Epithelial cell of proximal tubule (primary cell): Measurements from ENCODE around the gene HOTAIR. TPM values are rescaled to one million over a fixed set of nuclear protein-coding genes. Genes with fewer than 3 reads are reported as not detected.

ENCODE experiments used
- DNase-seq: peaks from one replicate; pipeline ENCODE4 v3.0.0-alpha.2; 2011; ENCODE audit warnings: low read depth
- H3K4me3 ChIP-seq: 2 replicates; pipeline ENCODE4 v1.5.1; 2011; ENCODE audit warnings: low read depth, mild to moderate bottlenecking, low read length
- CTCF ChIP-seq: conservative IDR thresholded peaks from 2 replicates; pipeline ENCODE4 v1.5.1; 2012; ENCODE audit warnings: low read depth, mild to moderate bottlenecking, low read length
- total RNA-seq: library from RNA; depleted of rRNA; stranded (reverse); fragments of >200 nt; gene quantifications from 2 replicates; pipeline ENCODE4 v1.2.3, GENCODE V29; 2015

The HOTAIR gene
- total RNA-seq, 1 donor from 2014 or later: not detected

- no peak for TF ChIP-seq CTCF
- DNase-seq: no peak
- H3K4me3 ChIP-seq: peak overlapping the region; percentile 61
Observed at GRCh38 chr12:54010972-54011664, 36.4 kb upstream of the HOTAIR start.

GRCh38 chr12:54010053-54010971 is 35.6 kb upstream of the HOTAIR start:
- no peak for DNase-seq
- peak overlapping the region; percentile 61 for H3K4me3 ChIP-seq

GRCh38 chr12:54009171-54010052 is 34.7 kb upstream of the HOTAIR start:
- TF ChIP-seq CTCF: no peak
- peak overlapping the region; percentile 61 for H3K4me3 ChIP-seq
- DNase-seq: no peak

More at GRCh38 chr12:54010053-54010971, 35.6 kb upstream of the HOTAIR start:
- no peak for TF ChIP-seq CTCF

GRCh38 chr12:54008260-54008552 is 33.5 kb upstream of the HOTAIR start:
- H3K4me3 ChIP-seq: peak overlapping the region; percentile 29
- TF ChIP-seq CTCF: no peak
- no peak for DNase-seq

GRCh38 chr12:54007538-54008259 is 32.9 kb upstream of the HOTAIR start:
- no peak for DNase-seq
- TF ChIP-seq CTCF: no peak
- H3K4me3 ChIP-seq: no peak overlapping the region

GRCh38 chr12:54006559-54007220 is 31.9 kb upstream of the HOTAIR start:
- H3K4me3 ChIP-seq: peak overlapping the region; percentile 53
- TF ChIP-seq CTCF: no peak
- no peak for DNase-seq
